GM19463 (cell line): ENCODE measurements around the gene ADRA2C.

Experiments used
- ATAC-seq: cut with Tn5 transposase; IDR thresholded peaks from one replicate; pipeline ENCODE4 v1.9.1; 2021; ENCODE audit warnings: mild to moderate bottlenecking, moderate library complexity; ENCODE audit not compliant: unreplicated experiment

ADRA2C gene

GRCh38 chr4:3791910-3792542 lies 25.8 kb downstream of the ADRA2C start:
- no peak for ATAC-seq

GRCh38 chr4:3792813-3793212 lies 26.6 kb downstream of the ADRA2C start:
- ATAC-seq = no peak

- no peak for ATAC-seq
Measured at GRCh38 chr4:3793545-3793944, 27.4 kb downstream of the ADRA2C start.

GRCh38 chr4:3796960-3797359 lies 30.8 kb downstream of the ADRA2C start:
- ATAC-seq = no peak

GRCh38 chr4:3797831-3798790 lies 31.9 kb downstream of the ADRA2C start:
- ATAC-seq = no peak

GRCh38 chr4:3799496-3799895 lies 33.3 kb downstream of the ADRA2C start:
- no peak for ATAC-seq

GRCh38 chr4:3800351-3800750 lies 34.2 kb downstream of the ADRA2C start:
- no peak for ATAC-seq

- ATAC-seq = no peak
Measured at GRCh38 chr4:3801521-3801920, 35.3 kb downstream of the ADRA2C start.

- no peak for ATAC-seq
Measured at GRCh38 chr4:3801931-3802550, 35.9 kb downstream of the ADRA2C start.

GRCh38 chr4:3802571-3803474 lies 36.6 kb downstream of the ADRA2C start:
- ATAC-seq = no peak

- ATAC-seq = no peak
Measured at GRCh38 chr4:3803475-3803847, 37.3 kb downstream of the ADRA2C start.

GRCh38 chr4:3803946-3804345 lies 37.8 kb downstream of the ADRA2C start:
- ATAC-seq = no peak

- no peak for ATAC-seq
Measured at GRCh38 chr4:3805026-3805425, 38.8 kb downstream of the ADRA2C start.

- no peak for ATAC-seq
Measured at GRCh38 chr4:3805731-3806130, 39.5 kb downstream of the ADRA2C start.

- no peak for ATAC-seq
Measured at GRCh38 chr4:3807311-3807710, 41.1 kb downstream of the ADRA2C start.

GRCh38 chr4:3807822-3808496 lies 41.8 kb downstream of the ADRA2C start:
- no peak for ATAC-seq

GRCh38 chr4:3808597-3808996 lies 42.4 kb downstream of the ADRA2C start:
- no peak for ATAC-seq

GRCh38 chr4:3809028-3809427 lies 42.8 kb downstream of the ADRA2C start:
- ATAC-seq = no peak

GRCh38 chr4:3809451-3810110 lies 43.4 kb downstream of the ADRA2C start:
- ATAC-seq = no peak
